GM12878 (cell line): Measurements from ENCODE around the gene NEU1. TPM values are rescaled to one million over a fixed set of nuclear protein-coding genes. Genes with fewer than 3 reads are reported as not detected.

Source experiments
- ATAC-seq: fragments of 200-7000 bp; cut with Tn5 transposase; 3 replicates; pipeline ENCODE4 v1.9.1; 2020; ENCODE audit warnings: mild to moderate bottlenecking, moderate library complexity
- BruUV-seq: library from RNA; stranded (reverse); fragments of 400-500 nt; replicated peaks from 2 replicates; lab custom pipeline; 2021; lab: Mats Ljungman, UMichigan
- CTCF ChIA-PET: fragments of 300-600 bp; sonication (Branson Sonifier 250); formaldehyde crosslinking; extraction: SDS; loops from one replicate; lab custom pipeline; 2021; ENCODE audit warnings: inconsistent platforms; lab: Yijun Ruan, JAX
- POLR2A ChIA-PET: fragments of 350-600 bp; formaldehyde crosslinking; extraction: SDS; loops from one replicate; lab custom pipeline; 2021; ENCODE audit warnings: inconsistent platforms; lab: Charles Lee
- RAD21 ChIA-PET: fragments of 300-600 bp; sonication (Branson Sonifier 250); formaldehyde crosslinking; loops from one replicate; lab custom pipeline; 2023; ENCODE audit warnings: antibody characterized with exemption; ENCODE audit not compliant: unreplicated experiment; lab: Charles Lee
- SMC1A ChIA-PET: fragments of 300-600 bp; sonication (Branson Sonifier 250); formaldehyde crosslinking; loops from one replicate; lab custom pipeline; 2023; ENCODE audit not compliant: unreplicated experiment, uncharacterized antibody; lab: Charles Lee
- DNase-seq: peaks from one replicate; pipeline ENCODE4 v3.0.0-alpha.2; 2011; ENCODE audit warnings: low read depth, low spot score
- FAIRE-seq: peaks from 3 replicates; lab custom pipeline; 2011; peaks lifted over from hg19 to GRCh38; lab: Jason Lieb, UNC
- H2AFZ ChIP-seq: 2 replicates; pipeline ENCODE4 v1.6.0; 2011; ENCODE audit warnings: low read depth, low read length, control low read depth; ENCODE audit not compliant: control insufficient read depth
- H3K27ac ChIP-seq: 2 replicates; pipeline ENCODE4 v1.5.1; 2011; ENCODE audit warnings: control low read depth; ENCODE audit not compliant: control insufficient read depth, insufficient read depth
- H3K27me3 ChIP-seq, 2 experiments: replicated peaks in 1 of 2; 2 replicates each; pipeline versions ENCODE4 v1.6.0 to v1.6.1; 2011; ENCODE audit warnings: low read length in 1 of 2; ENCODE audit not compliant: control insufficient read depth in 2 of 2, insufficient read depth in 2 of 2
- H3K36me3 ChIP-seq, 2 experiments: 2 replicates each; pipeline ENCODE4 v1.5.1; 2011; ENCODE audit warnings: low read length in 1 of 2; ENCODE audit not compliant: control insufficient read depth in 2 of 2, insufficient read depth in 2 of 2
- H3K4me1 ChIP-seq: 2 replicates; pipeline ENCODE4 v1.6.1; 2011; ENCODE audit warnings: mild to moderate bottlenecking, low read length, moderate library complexity, mixed read lengths; ENCODE audit not compliant: control insufficient read depth, insufficient read depth
- H3K4me2 ChIP-seq: 2 replicates; pipeline ENCODE4 v1.6.0; 2011; ENCODE audit warnings: control low read depth; ENCODE audit not compliant: control insufficient read depth, insufficient read depth
- H3K4me3 ChIP-seq: fragments of 200-600 bp; sonication (generic); 2 replicates; pipeline ENCODE4 v1.5.1; 2016
- H3K79me2 ChIP-seq: 2 replicates; pipeline ENCODE4 v1.6.0; 2011; ENCODE audit warnings: low read length; ENCODE audit not compliant: control insufficient read depth, insufficient read depth
- H3K9ac ChIP-seq: 2 replicates; pipeline ENCODE4 v1.8.0; 2011; ENCODE audit warnings: low read length, control low read depth, mixed read lengths; ENCODE audit not compliant: control insufficient read depth, insufficient read depth
- H3K9me3 ChIP-seq: replicated peaks from 3 replicates; pipeline ENCODE4 v1.5.1; 2011; ENCODE audit warnings: mild to moderate bottlenecking, low read length; ENCODE audit not compliant: control insufficient read depth, insufficient read depth
- H4K20me1 ChIP-seq: 2 replicates; pipeline ENCODE4 v1.6.0; 2011; ENCODE audit not compliant: control insufficient read depth, insufficient read depth
- ASH2L ChIP-seq: fragments of 300-600, 200-600 bp; sonication (generic); IDR thresholded peaks from 2 replicates; pipeline ENCODE4 v1.6.1; 2017; ENCODE audit warnings: low read depth, mild to moderate bottlenecking, borderline replicate concordance
- ATF7 ChIP-seq: fragments of 450-650 bp; IDR thresholded peaks from 2 replicates; pipeline ENCODE4 v1.6.1; 2016; ENCODE audit warnings: low read depth, mild to moderate bottlenecking
- BCL11A ChIP-seq: IDR thresholded peaks from 2 replicates; pipeline ENCODE4 v1.6.1; 2011; ENCODE audit warnings: low read depth, low read length
- CHD2 ChIP-seq: IDR thresholded peaks from 2 replicates; pipeline ENCODE4 v1.6.1; 2011; ENCODE audit warnings: low read depth, low read length, improper control_type of control experiment, borderline replicate concordance
- EED ChIP-seq: sonication (generic); IDR thresholded peaks from 2 replicates; pipeline ENCODE4 v1.6.1; 2016; ENCODE audit warnings: antibody characterized with exemption, low read depth
- ETV6 ChIP-seq, 2 experiments: fragments of 450-650 bp in 1 of 2; IDR thresholded peaks in 1 of 2; conservative IDR thresholded peaks in 1 of 2; 2 replicates each; pipeline ENCODE4 v1.6.1; 2014; ENCODE audit warnings: antibody characterized with exemption in 1 of 2, borderline replicate concordance in 1 of 2, low read depth in 1 of 2, mild to moderate bottlenecking in 1 of 2, moderate library complexity in 1 of 2
- IRF3 ChIP-seq: fragments of 450-650 bp; IDR thresholded peaks from 2 replicates; pipeline ENCODE4 v1.6.1; 2014; ENCODE audit warnings: mild to moderate bottlenecking
- MEF2A ChIP-seq: IDR thresholded peaks from 2 replicates; pipeline ENCODE4 v1.6.1; 2011; ENCODE audit warnings: low read depth, mild to moderate bottlenecking, low read length, moderate library complexity; ENCODE audit not compliant: insufficient read depth
- MTA3 ChIP-seq: IDR thresholded peaks from 2 replicates; pipeline ENCODE4 v1.6.1; 2012; ENCODE audit warnings: low read length, inconsistent platforms, borderline replicate concordance
- NR2C1 ChIP-seq: fragments of 450-650 bp; IDR thresholded peaks from 2 replicates; pipeline ENCODE4 v1.6.1; 2017; ENCODE audit warnings: antibody characterized with exemption, mild to moderate bottlenecking, moderate library complexity
- NR2F1 ChIP-seq: fragments of 450-650 bp; conservative IDR thresholded peaks from 2 replicates; pipeline ENCODE4 v1.6.1; 2017; ENCODE audit warnings: mild to moderate bottlenecking
- PKNOX1 ChIP-seq: fragments of 450-650 bp; IDR thresholded peaks from 2 replicates; pipeline ENCODE4 v1.6.1; 2016; ENCODE audit warnings: mild to moderate bottlenecking
- RAD21 ChIP-seq: IDR thresholded peaks from 2 replicates; pipeline ENCODE4 v1.6.1; 2011; ENCODE audit warnings: mild to moderate bottlenecking, low read depth, low read length, moderate library complexity; ENCODE audit not compliant: insufficient read depth
- RAD51 ChIP-seq: fragments of 450-650 bp; IDR thresholded peaks from 2 replicates; pipeline ENCODE4 v1.6.1; 2016; ENCODE audit warnings: moderate library complexity, mild to moderate bottlenecking, inconsistent platforms
- STAT3 ChIP-seq: IDR thresholded peaks from 2 replicates; pipeline ENCODE4 v1.6.1; 2011; ENCODE audit warnings: low read depth, low read length, improper control_type of control experiment
- TARDBP ChIP-seq: IDR thresholded peaks from 2 replicates; pipeline ENCODE4 v1.6.1; 2016; ENCODE audit warnings: borderline replicate concordance
- TCF12 ChIP-seq: IDR thresholded peaks from 2 replicates; pipeline ENCODE4 v1.6.1; 2011; ENCODE audit warnings: low read depth, mild to moderate bottlenecking, low read length
- YBX1 ChIP-seq: fragments of 450-650 bp; IDR thresholded peaks from 2 replicates; pipeline ENCODE4 v1.6.1; 2016; ENCODE audit warnings: antibody characterized with exemption
- ZZZ3 ChIP-seq: IDR thresholded peaks from 2 replicates; pipeline ENCODE4 v1.6.1; 2011; ENCODE audit warnings: low read depth; ENCODE audit not compliant: control insufficient read depth, insufficient read length
- WGBS: methylation state at CpG from one replicate; pipeline ENCODE4 v1.1.6; 2016; ENCODE audit warnings: low lambda C conversion rate; ENCODE audit not compliant: insufficient replicate concordance, insufficient coverage; ENCODE audit errors: missing lambda C conversion rate; 5-methylcytosine and 5-hydroxymethylcytosine counted together
- in situ Hi-C: fragments of 300-500 bp; cut with MboI; formaldehyde crosslinking; loops from 9 replicates; pipeline ENCODE4 v1.14.3; 2018; ENCODE audit warnings: mixed read lengths
- intact Hi-C: fragments of 100-400 bp; cut with micrococcal nuclease; formaldehyde crosslinking; loops from one replicate; pipeline ENCODE4 v1.14.2; 2022; ENCODE audit not compliant: unreplicated experiment
- polyA plus RNA-seq, 11 experiments: library from polyadenylated mRNA; depleted of rRNA in 4 of 11; unstranded in 6 of 11; stranded (reverse) in 5 of 11; fragments of >200 nt; fragmentation: Nextera tagmentation in 4 of 11; fragmentation: Illumina TruSeq in 1 of 11; extraction: Ambion mirVana in 4 of 11; extraction: Trizol in 1 of 11; gene quantifications; 1 replicate in 1 of 11; 2 replicates in 10 of 11; pipeline versions ENCODE4 v1.2.1 to v1.2.3, GENCODE V29; 2011 to 2016; ENCODE audit warnings: inconsistent platforms in 2 of 11, missing spikeins in 2 of 11, low read depth in 1 of 11
- total RNA-seq, 4 experiments: library from RNA; depleted of rRNA in 3 of 4; stranded (reverse); fragments of >200 nt in 3 of 4; fragmentation: Illumina TruSeq in 1 of 4; extraction: Trizol in 1 of 4; gene quantifications; 2 replicates each; pipeline versions ENCODE4 v1.2.1 to v1.2.3, GENCODE V29; 2013 to 2021

Gene NEU1
- total and polyA plus RNA-seq, 10 of the 15 experiments (the other 5 are each of a cell fraction or from before 2014, with no cell fraction given), result 7.2 to 26.9 (median 21.6) TPM

GRCh38 chr6:31911826-31912585, 49.4 kb upstream of the NEU1 start:
- Histone ChIP-seq H3K4me3 (no peak overlapping the region), H3K27me3 (no peaks in the 10 kb centered on the region), H3K9me3 (no peaks in the 10 kb centered on the region), H2AFZ (no peak overlapping the region), H3K4me1 (peaks cover 30% of the 10 kb centered on the region), H3K27ac (no peak overlapping the region), H3K9ac (no peak overlapping the region), H3K4me2 (no peak overlapping the region), H3K79me2 (no peaks in the 10 kb centered on the region), H4K20me1 (no peaks in the 10 kb centered on the region), H3K36me3 (no peaks in the 10 kb centered on the region)
- FAIRE-seq (no peak), DNase-seq (no peak), ATAC-seq (no peak)
- RAD21 ChIA-PET, result no interaction called here
- intact Hi-C loops (no loop called here), in situ Hi-C loops (no loop called here)
- CTCF ChIA-PET, result interaction anchor here (0.7 to 1.2 kb wide), 3 partner anchors 8 to 23 kb away, joined by 3 to 8 read pairs (median 3); no protein-coding TSS in a partner anchor
- TF ChIP-seq EED (no peak), CHD2 (no peak), NR2F1 (no peak), RAD21 (no peak), MTA3 (no peak), ZZZ3 (no peak), BCL11A (no peak), ASH2L (no peak), NR2C1 (no peak), YBX1 (no peak), TARDBP (no peak), IRF3 (no peak), RAD51 (no peak), MEF2A (no peak), ATF7 (no peak), PKNOX1 (no peak), ETV6 (conservative IDR thresholded peaks at IDR 0.05 in 1 of 2, IDR thresholded peaks at IDR 0.05 in 1 of 2; ENCODE audit: borderline replicate concordance in 1 of 2, low read depth in 1 of 2) (no peak), TCF12 (no peak), STAT3 (no peak)
- SMC1A ChIA-PET, result interaction anchor here (0.8 kb wide), 1 partner anchor 11 kb away, joined by 3 read pairs; no protein-coding TSS in a partner anchor
- BruUV-seq, result no TSS peak
- POLR2A ChIA-PET, result interaction anchor here (0.6 to 1.0 kb wide), 4 partner anchors 11 to 306 kb away, joined by 3 to 6 read pairs (median 4); no protein-coding TSS in a partner anchor
- 59% methylated on average over 11 of the region's 11 CpGs for WGBS
